Kidney glomerular epithelial cell (primary cell): ENCODE data around the gene MRPS18A.
"Not testable (repeated sequence)": the region's sequence is repeated elsewhere in the genome, so short reads cannot be mapped to it uniquely, and the experiment has no call there.

ENCODE experiments used
- DNase-seq: peaks from one replicate; lab custom pipeline; 2025; lab: John Stamatoyannopoulos, UW

Gene MRPS18A

GRCh38 chr6:43717389-43717788 lies 29.8 kb upstream of the MRPS18A start:
- no peak for DNase-seq

GRCh38 chr6:43716099-43716498 lies 28.5 kb upstream of the MRPS18A start:
- DNase-seq: no peak

- DNase-seq: no peak
Observed at GRCh38 chr6:43715056-43715788, 27.6 kb upstream of the MRPS18A start.

GRCh38 chr6:43714311-43715055 lies 26.9 kb upstream of the MRPS18A start:
- DNase-seq: no peak

GRCh38 chr6:43713643-43714310 lies 26.2 kb upstream of the MRPS18A start:
- DNase-seq: no peak

GRCh38 chr6:43712579-43712978 lies 25.0 kb upstream of the MRPS18A start:
- DNase-seq: no peak

- no peak for DNase-seq
Observed at GRCh38 chr6:43710576-43710975, 23.0 kb upstream of the MRPS18A start.

GRCh38 chr6:43709654-43710303 lies 22.2 kb upstream of the MRPS18A start:
- no peak for DNase-seq

GRCh38 chr6:43708860-43709653 lies 21.5 kb upstream of the MRPS18A start:
- DNase-seq: peak; percentile 17

- DNase-seq: no peak
Observed at GRCh38 chr6:43707767-43708166, 20.2 kb upstream of the MRPS18A start.

GRCh38 chr6:43707269-43707668 lies 19.7 kb upstream of the MRPS18A start:
- DNase-seq: no peak

- no peak for DNase-seq
Observed at GRCh38 chr6:43706788-43707187, 19.2 kb upstream of the MRPS18A start.

- no peak for DNase-seq
Observed at GRCh38 chr6:43705996-43706395, 18.4 kb upstream of the MRPS18A start.

- peak; percentile 20 for DNase-seq
Observed at GRCh38 chr6:43703512-43704429, 16.2 kb upstream of the MRPS18A start.

- DNase-seq: peak; percentile 67
Observed at GRCh38 chr6:43702534-43703440, 15.2 kb upstream of the MRPS18A start.

GRCh38 chr6:43702171-43702533 lies 14.6 kb upstream of the MRPS18A start:
- DNase-seq: no peak

- DNase-seq: not testable (repeated sequence)
Observed at GRCh38 chr6:43700939-43701560, 13.5 kb upstream of the MRPS18A start.

- DNase-seq: no peak
Observed at GRCh38 chr6:43699564-43700186, 12.1 kb upstream of the MRPS18A start.
